Activated CD8-positive, alpha-beta T cell treated with anti-CD3 and anti-CD28 coated beads, Interleukin-2, amount 10 ng/mL, durations not matched to agents 7 days and 5 days (primary cell): ENCODE measurements around the gene DTNBP1. TPM values are rescaled to one million over a fixed set of nuclear protein-coding genes. Genes with fewer than 3 reads are reported as not detected.

Experiments used
- ATAC-seq: fragments of 150-1000 bp; cut with Tn5 transposase; one replicate; pipeline ENCODE4 v1.10.0; 2021; ENCODE audit warnings: moderate library complexity
- CTCF ChIA-PET: fragments of 350-600 bp; sonication (Branson Sonifier 250); formaldehyde crosslinking; loops from one replicate; lab custom pipeline; 2021; ENCODE audit warnings: antibody characterized with exemption; lab: Charles Lee
- POLR2A ChIA-PET: fragments of 350-600 bp; sonication (Branson Sonifier 250); formaldehyde crosslinking; loops from one replicate; lab custom pipeline; 2021; ENCODE audit warnings: antibody characterized with exemption; lab: Charles Lee
- DNase-seq: peaks from one replicate; pipeline ENCODE4 v3.0.0-alpha.2; 2020
- H3K27ac Mint-ChIP-seq: one replicate; pipeline ENCODE4 v1.8.0; 2021; ENCODE audit warnings: mild to moderate bottlenecking, mixed read lengths
- H3K27me3 Mint-ChIP-seq: one replicate; pipeline ENCODE4 v1.8.0; 2021; ENCODE audit warnings: low read depth, mixed read lengths
- H3K36me3 Mint-ChIP-seq: one replicate; pipeline ENCODE4 v1.8.0; 2021; ENCODE audit warnings: low read depth, mixed read lengths
- H3K4me1 Mint-ChIP-seq: one replicate; pipeline ENCODE4 v1.8.0; 2021; ENCODE audit warnings: low read depth, mixed read lengths
- H3K4me3 Mint-ChIP-seq: one replicate; pipeline ENCODE4 v1.8.0; 2021; ENCODE audit warnings: mild to moderate bottlenecking, mixed read lengths
- H3K9me3 Mint-ChIP-seq: one replicate; pipeline ENCODE4 v1.8.0; 2022; ENCODE audit warnings: mixed read lengths; ENCODE audit not compliant: insufficient read depth
- total RNA-seq, 2 experiments: library from RNA; stranded (reverse); gene quantifications; one replicate each; pipeline ENCODE4 v1.2.3, GENCODE V29; 2021

The DTNBP1 gene
- total RNA-seq, 2 experiments from 2014 or later = 17.7 to 19.0 TPM

- H3K27ac Mint-ChIP-seq = peak overlapping the region; percentile 63
- no peaks in the 10 kb centered on the region for H3K9me3 Mint-ChIP-seq
- no peak overlapping the region for H3K4me3 Mint-ChIP-seq
- H3K27me3 Mint-ChIP-seq = no peaks in the 10 kb centered on the region
- POLR2A ChIA-PET = interaction anchor here (0.6 kb wide), 1 partner anchor 118 kb away, joined by 3 read pairs; no protein-coding TSS in a partner anchor
- ATAC-seq = no peak
- DNase-seq = no peak
- H3K36me3 Mint-ChIP-seq = peaks cover 34% of the 10 kb centered on the region
- CTCF ChIA-PET = no interaction called here
- peaks cover 39% of the 10 kb centered on the region for H3K4me1 Mint-ChIP-seq
Observed at GRCh38 chr6:15489261-15489962, 173.4 kb downstream of the DTNBP1 start.

- Mint-ChIP-seq H3K9me3 (no peaks in the 10 kb centered on the region), H3K4me1 (peaks cover 35% of the 10 kb centered on the region), H3K36me3 (peaks cover 27% of the 10 kb centered on the region)
Observed at GRCh38 chr6:15487262-15487661, 175.6 kb downstream of the DTNBP1 start.

GRCh38 chr6:15485936-15486335 is 176.9 kb downstream of the DTNBP1 start:
- peaks cover 32% of the 10 kb centered on the region for H3K36me3 Mint-ChIP-seq
- ChIA-PET CTCF (interaction anchor here (1.0 to 1.6 kb wide), 2 partner anchors 12 to 47 kb away, joined by 3 read pairs; no protein-coding TSS in a partner anchor), POLR2A (no interaction called here)
- no peak overlapping the region for H3K4me3 Mint-ChIP-seq
- no peaks in the 10 kb centered on the region for H3K9me3 Mint-ChIP-seq
- ATAC-seq (no peak), DNase-seq (no peak)
- peaks cover 35% of the 10 kb centered on the region for H3K4me1 Mint-ChIP-seq
- no peak overlapping the region for H3K27ac Mint-ChIP-seq
- H3K27me3 Mint-ChIP-seq = no peaks in the 10 kb centered on the region

More at GRCh38 chr6:15487262-15487661, 175.6 kb downstream of the DTNBP1 start:
- ATAC-seq (no peak), DNase-seq (no peak)
- H3K27me3 Mint-ChIP-seq = no peaks in the 10 kb centered on the region
- no peak overlapping the region for H3K4me3 Mint-ChIP-seq
- H3K27ac Mint-ChIP-seq = peak overlapping the region; percentile 35
- CTCF ChIA-PET = no interaction called here
- POLR2A ChIA-PET = no interaction called here

- H3K27me3 Mint-ChIP-seq = no peaks in the 10 kb centered on the region
- H3K27ac Mint-ChIP-seq = no peak overlapping the region
- H3K4me1 Mint-ChIP-seq = peaks cover 32% of the 10 kb centered on the region
- no peaks in the 10 kb centered on the region for H3K9me3 Mint-ChIP-seq
- POLR2A ChIA-PET = no interaction called here
- no peak for DNase-seq
- peaks cover 29% of the 10 kb centered on the region for H3K36me3 Mint-ChIP-seq
- no peak overlapping the region for H3K4me3 Mint-ChIP-seq
- CTCF ChIA-PET = interaction anchor here (0.6 to 1.6 kb wide), 2 partner anchors 11 to 1263 kb away, joined by 3 read pairs; no protein-coding TSS in a partner anchor
- no peak for ATAC-seq
Observed at GRCh38 chr6:15484821-15485220, 178.0 kb downstream of the DTNBP1 start.

GRCh38 chr6:15484140-15484539 is 178.7 kb downstream of the DTNBP1 start:
- Mint-ChIP-seq H3K4me1 (peaks cover 25% of the 10 kb centered on the region), H3K27ac (no peak overlapping the region), H3K9me3 (no peaks in the 10 kb centered on the region), H3K4me3 (no peak overlapping the region), H3K36me3 (peaks cover 24% of the 10 kb centered on the region), H3K27me3 (no peaks in the 10 kb centered on the region)
- ATAC-seq (no peak), DNase-seq (no peak)
- POLR2A ChIA-PET = no interaction called here
- CTCF ChIA-PET = interaction anchor here (0.6 kb wide), 1 partner anchor 1263 kb away, joined by 3 read pairs; no protein-coding TSS in a partner anchor

GRCh38 chr6:15483060-15483459 is 179.8 kb downstream of the DTNBP1 start:
- Mint-ChIP-seq H3K4me3 (no peak overlapping the region), H3K27ac (no peak overlapping the region), H3K9me3 (no peaks in the 10 kb centered on the region), H3K4me1 (peaks cover 23% of the 10 kb centered on the region), H3K27me3 (no peaks in the 10 kb centered on the region), H3K36me3 (peaks cover 19% of the 10 kb centered on the region)
- ATAC-seq = no peak
- no peak for DNase-seq
- ChIA-PET CTCF (no interaction called here), POLR2A (no interaction called here)

- H3K27me3 Mint-ChIP-seq = no peaks in the 10 kb centered on the region
- H3K27ac Mint-ChIP-seq = no peak overlapping the region
- no peak overlapping the region for H3K4me3 Mint-ChIP-seq
- peaks cover 15% of the 10 kb centered on the region for H3K36me3 Mint-ChIP-seq
- no peaks in the 10 kb centered on the region for H3K9me3 Mint-ChIP-seq
- ATAC-seq = peak; percentile 53
- POLR2A ChIA-PET = no interaction called here
- DNase-seq = no peak
- H3K4me1 Mint-ChIP-seq = peaks cover 26% of the 10 kb centered on the region
- CTCF ChIA-PET = interaction anchor here (0.6 to 2.5 kb wide), 3 partner anchors 9 to 1270 kb away, joined by 3 to 14 read pairs (median 3); no protein-coding TSS in a partner anchor
Observed at GRCh38 chr6:15481390-15482291, 181.2 kb downstream of the DTNBP1 start.

GRCh38 chr6:15480525-15480924 is 182.3 kb downstream of the DTNBP1 start:
- Mint-ChIP-seq H3K4me3 (no peak overlapping the region), H3K4me1 (peaks cover 26% of the 10 kb centered on the region), H3K27me3 (no peaks in the 10 kb centered on the region), H3K27ac (no peak overlapping the region), H3K9me3 (no peaks in the 10 kb centered on the region), H3K36me3 (peaks cover 20% of the 10 kb centered on the region)
- DNase-seq (no peak), ATAC-seq (no peak)
- ChIA-PET CTCF (interaction anchor here (2.5 kb wide), 1 partner anchor 17 kb away, joined by 14 read pairs; no protein-coding TSS in a partner anchor), POLR2A (no interaction called here)

- peaks cover 27% of the 10 kb centered on the region for H3K36me3 Mint-ChIP-seq
- ChIA-PET CTCF (no interaction called here), POLR2A (no interaction called here)
- no peaks in the 10 kb centered on the region for H3K9me3 Mint-ChIP-seq
- no peak overlapping the region for H3K4me3 Mint-ChIP-seq
- no peak for ATAC-seq
- H3K27me3 Mint-ChIP-seq = no peaks in the 10 kb centered on the region
- peaks cover 26% of the 10 kb centered on the region for H3K4me1 Mint-ChIP-seq
- no peak overlapping the region for H3K27ac Mint-ChIP-seq
- DNase-seq = no peak
Observed at GRCh38 chr6:15479761-15480160, 183.1 kb downstream of the DTNBP1 start.

GRCh38 chr6:15477746-15478145 is 185.1 kb downstream of the DTNBP1 start:
- no peak overlapping the region for H3K4me3 Mint-ChIP-seq
- peaks cover 23% of the 10 kb centered on the region for H3K4me1 Mint-ChIP-seq

GRCh38 chr6:15476631-15477380 is 186.0 kb downstream of the DTNBP1 start:
- ATAC-seq (no peak), DNase-seq (no peak)
- Mint-ChIP-seq H3K27me3 (no peaks in the 10 kb centered on the region), H3K4me1 (peaks cover 20% of the 10 kb centered on the region), H3K4me3 (no peak overlapping the region), H3K36me3 (peaks cover 48% of the 10 kb centered on the region), H3K27ac (no peak overlapping the region), H3K9me3 (no peaks in the 10 kb centered on the region)
- ChIA-PET POLR2A (no interaction called here), CTCF (interaction anchor here (1.4 to 3.1 kb wide), 2 partner anchors 14 to 32 kb away, joined by 4 to 12 read pairs; no protein-coding TSS in a partner anchor)

More at GRCh38 chr6:15477746-15478145, 185.1 kb downstream of the DTNBP1 start:
- no peaks in the 10 kb centered on the region for H3K9me3 Mint-ChIP-seq
- H3K36me3 Mint-ChIP-seq = peaks cover 42% of the 10 kb centered on the region
- CTCF ChIA-PET = no interaction called here
- ATAC-seq (no peak), DNase-seq (no peak)
- H3K27ac Mint-ChIP-seq = no peak overlapping the region
- H3K27me3 Mint-ChIP-seq = no peaks in the 10 kb centered on the region
- POLR2A ChIA-PET = interaction anchor here (1.2 kb wide), 1 partner anchor 45 kb away, joined by 3 read pairs; no protein-coding TSS in a partner anchor
